ENCODE measurements around the gene INPP5F.
"Not testable (repeated sequence)": the region's sequence is repeated elsewhere in the genome, so short reads cannot be mapped to it uniquely, and the experiment has no call there.

The INPP5F gene

GRCh38 chr10:119780879-119781480 is 55.1 kb downstream of the INPP5F start:
- DNase-seq (ENCODE audit: low spot score) = no peak

GRCh38 chr10:119781498-119781897 is 55.6 kb downstream of the INPP5F start:
- DNase-seq (ENCODE audit: low spot score) = no peak

- DNase-seq (ENCODE audit: low spot score) = no peak
Observed at GRCh38 chr10:119782981-119783664, 57.3 kb downstream of the INPP5F start.

- DNase-seq (ENCODE audit: low spot score) = no peak
Observed at GRCh38 chr10:119783665-119784027, 57.8 kb downstream of the INPP5F start.

- DNase-seq (ENCODE audit: low spot score) = no peak
Observed at GRCh38 chr10:119784340-119785067, 58.7 kb downstream of the INPP5F start.

- peak; percentile 69 for DNase-seq (ENCODE audit: low spot score)
Observed at GRCh38 chr10:119786117-119786769, 60.4 kb downstream of the INPP5F start.

- DNase-seq (ENCODE audit: low spot score) = not testable (repeated sequence)
Observed at GRCh38 chr10:119795101-119795500, 69.3 kb downstream of the INPP5F start.

GRCh38 chr10:119796039-119796438 is 70.2 kb downstream of the INPP5F start:
- no peak for DNase-seq (ENCODE audit: low spot score)

GRCh38 chr10:119801176-119801575 is 75.3 kb downstream of the INPP5F start:
- DNase-seq (ENCODE audit: low spot score) = no peak

- no peak for DNase-seq (ENCODE audit: low spot score)
Observed at GRCh38 chr10:119801998-119802538, 76.2 kb downstream of the INPP5F start.

GRCh38 chr10:119803264-119803663 is 77.4 kb downstream of the INPP5F start:
- DNase-seq (ENCODE audit: low spot score) = no peak

GRCh38 chr10:119805702-119806230 is 79.9 kb downstream of the INPP5F start:
- no peak for DNase-seq (ENCODE audit: low spot score)

- DNase-seq (ENCODE audit: low spot score) = no peak
Observed at GRCh38 chr10:119806334-119807130, 80.7 kb downstream of the INPP5F start.

- no peak for DNase-seq (ENCODE audit: low spot score)
Observed at GRCh38 chr10:119807960-119808697, 82.3 kb downstream of the INPP5F start.

- DNase-seq (ENCODE audit: low spot score) = no peak
Observed at GRCh38 chr10:119811122-119811521, 85.3 kb downstream of the INPP5F start.

GRCh38 chr10:119812684-119813083 is 86.8 kb downstream of the INPP5F start:
- DNase-seq (ENCODE audit: low spot score) = no peak

GRCh38 chr10:119815671-119816070 is 89.8 kb downstream of the INPP5F start:
- no peak for DNase-seq (ENCODE audit: low spot score)

- DNase-seq (ENCODE audit: low spot score) = no peak
Observed at GRCh38 chr10:119817991-119818888, 92.4 kb downstream of the INPP5F start.

GRCh38 chr10:119818889-119819270 is 93.0 kb downstream of the INPP5F start:
- DNase-seq (ENCODE audit: low spot score) = no peak

GRCh38 chr10:119821182-119821581 is 95.3 kb downstream of the INPP5F start:
- no peak for DNase-seq (ENCODE audit: low spot score)
